HepG2 (cell line): ENCODE results near the gene RPTOR. TPM values are rescaled to one million over a fixed set of nuclear protein-coding genes. Genes with fewer than 3 reads are reported as not detected.

Source experiments
- CHCHD3 ChIP-seq: sonication (generic); formaldehyde crosslinking; IDR thresholded peaks from 2 replicates; pipeline ENCODE4 v1.8.0; 2022; ENCODE audit warnings: mild to moderate bottlenecking, missing genetic modification reagents, moderate library complexity
- ERF ChIP-seq: IDR thresholded peaks from 2 replicates; pipeline ENCODE4 v1.6.1; 2018; ENCODE audit warnings: missing biosample characterization, missing genetic modification reagents
- ONECUT2 ChIP-seq: sonication (generic); formaldehyde crosslinking; IDR thresholded peaks from 2 replicates; pipeline ENCODE4 v1.4.0; 2020; ENCODE audit warnings: missing genetic modification reagents
- PHF8 ChIP-seq: sonication (generic); formaldehyde crosslinking; IDR thresholded peaks from 2 replicates; pipeline ENCODE4 v1.5.0; 2020; ENCODE audit warnings: missing genetic modification reagents
- RXRA ChIP-seq: sonication (generic); formaldehyde crosslinking; IDR thresholded peaks from 2 replicates; pipeline ENCODE4 v1.5.1; 2020; ENCODE audit warnings: missing genetic modification reagents
- SP2 ChIP-seq: sonication (generic); formaldehyde crosslinking; IDR thresholded peaks from 2 replicates; pipeline ENCODE4 v1.5.1; 2020; ENCODE audit warnings: mild to moderate bottlenecking, missing genetic modification reagents
- SP5 ChIP-seq: IDR thresholded peaks from 2 replicates; pipeline ENCODE4 v1.6.1; 2016; ENCODE audit warnings: low read depth, borderline replicate concordance
- U2AF1 ChIP-seq: fragments of 200-400 bp; formaldehyde crosslinking; optimal IDR thresholded peaks from 2 replicates; pipeline ENCODE3; 2017; ENCODE audit warnings: mild to moderate bottlenecking, low read depth, low read length
- ZNF282 ChIP-seq: fragments of 450-650 bp; IDR thresholded peaks from 2 replicates; pipeline ENCODE4 v1.6.1; 2018; ENCODE audit not compliant: partially characterized antibody
- ZNF343 ChIP-seq: sonication (generic); formaldehyde crosslinking; IDR thresholded peaks from 2 replicates; pipeline ENCODE4 v1.4.0; 2020; ENCODE audit warnings: mild to moderate bottlenecking, missing genetic modification reagents
- polyA plus RNA-seq, 8 experiments: library from polyadenylated mRNA; depleted of rRNA in 3 of 8; stranded (reverse) in 7 of 8; unstranded in 1 of 8; fragments of >200 nt; fragmentation: Illumina TruSeq in 4 of 8; extraction: Trizol in 4 of 8; gene quantifications; 2 replicates each; pipeline versions ENCODE4 v1.2.1 to v1.2.3, GENCODE V29; 2011 to 2016; ENCODE audit warnings: low read depth in 4 of 8, missing spikeins in 1 of 8, mixed read lengths in 1 of 8; ENCODE audit not compliant: insufficient read depth in 1 of 8
- total RNA-seq, 5 experiments: library from RNA; depleted of rRNA; stranded (reverse); fragments of >200 nt; fragmentation: Illumina TruSeq; extraction: Trizol; gene quantifications; 2 replicates each; pipeline ENCODE4 v1.2.3, GENCODE V29; 2016; ENCODE audit warnings: low read depth in 1 of 5
- TF ChIP-seq, protein P1 (sequence below): sonication (generic); formaldehyde crosslinking; IDR thresholded peaks from 2 replicates; pipeline ENCODE4 v1.8.1; 2023; ENCODE audit warnings: missing genetic modification reagents, inconsistent platforms, borderline replicate concordance
- TF ChIP-seq, protein P2 (sequence below): sonication (generic); formaldehyde crosslinking; IDR thresholded peaks from 2 replicates; pipeline ENCODE4 v1.9.0; 2021; ENCODE audit warnings: missing genetic modification reagents, borderline replicate concordance
- TF ChIP-seq, protein P3 (sequence below): sonication (generic); formaldehyde crosslinking; IDR thresholded peaks from 2 replicates; pipeline ENCODE4 v1.5.0; 2020; ENCODE audit warnings: mild to moderate bottlenecking, missing genetic modification reagents, moderate library complexity
- TF ChIP-seq, protein P4 (sequence below): sonication (generic); formaldehyde crosslinking; IDR thresholded peaks from 2 replicates; pipeline ENCODE4 v1.5.0; 2020; ENCODE audit warnings: missing genetic modification reagents
- TF ChIP-seq, protein P5 (sequence below): sonication (generic); formaldehyde crosslinking; IDR thresholded peaks from 2 replicates; pipeline ENCODE4 v1.4.0; 2020; ENCODE audit warnings: mild to moderate bottlenecking, missing genetic modification reagents
- TF ChIP-seq, protein P6 (sequence below): sonication (generic); formaldehyde crosslinking; IDR thresholded peaks from 2 replicates; pipeline ENCODE4 v1.4.0; 2020; ENCODE audit warnings: missing genetic modification reagents

RPTOR gene
- total and polyA plus RNA-seq, 2 of the 13 experiments (the other 11 are each of a cell fraction or from before 2014, with no cell fraction given): 6.6 to 25.3 TPM

DNA sequence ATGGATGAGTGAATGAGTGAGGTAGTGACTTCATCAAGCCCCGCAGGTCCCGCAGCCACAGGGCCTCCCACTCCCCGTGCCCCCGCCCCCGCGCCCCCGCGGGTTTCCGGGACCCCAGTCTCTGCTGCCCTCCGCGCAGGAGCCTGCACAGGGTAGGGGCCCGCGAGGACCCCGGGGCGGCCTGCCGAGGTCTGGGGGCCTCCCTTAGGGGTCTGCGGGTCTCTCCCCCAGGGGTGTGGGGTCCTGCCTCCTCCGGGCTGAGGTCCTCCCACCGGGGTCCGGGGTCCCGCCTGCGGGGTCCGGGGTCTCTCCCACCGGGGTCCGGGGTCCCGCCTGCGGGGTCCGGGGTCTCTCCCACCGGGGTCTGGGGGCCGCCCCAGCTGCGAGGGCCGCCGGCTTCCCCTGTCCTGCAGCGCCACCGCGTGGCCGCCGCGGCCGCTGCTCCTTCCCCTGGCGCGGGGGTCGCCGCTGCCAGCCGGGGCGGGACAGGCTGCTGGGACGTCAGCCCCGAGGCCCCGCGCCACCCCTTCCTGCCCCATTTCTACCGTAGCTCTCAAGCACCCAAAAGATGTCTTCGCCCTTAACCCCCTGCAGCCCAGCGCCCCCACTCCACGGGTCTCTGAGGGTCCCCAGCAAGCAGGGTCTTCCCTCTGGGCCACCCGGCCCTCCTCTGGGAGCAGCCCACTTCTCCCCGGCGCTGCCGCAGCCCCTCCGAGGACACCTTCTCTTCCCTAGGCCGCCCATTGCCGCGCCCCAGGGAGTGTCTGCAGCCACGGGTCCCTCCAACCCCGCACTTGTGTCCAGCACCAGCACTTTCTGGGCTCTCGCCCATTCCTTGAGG is 436.6 kb downstream of the RPTOR start (continued):
- TF ChIP-seq ZNF282: no peak
- no peak for TF ChIP-seq ONECUT2 (CRISPR knock-in tag)
- TF ChIP-seq SP5: no peak
- no peak for TF ChIP-seq ZNF343 (CRISPR knock-in tag)
- no peak for TF ChIP-seq CHCHD3 (CRISPR knock-in tag)
- no peak for TF ChIP-seq U2AF1
- TF ChIP-seq ERF (CRISPR knock-in tag): no peak
- TF ChIP-seq, protein P1, sequence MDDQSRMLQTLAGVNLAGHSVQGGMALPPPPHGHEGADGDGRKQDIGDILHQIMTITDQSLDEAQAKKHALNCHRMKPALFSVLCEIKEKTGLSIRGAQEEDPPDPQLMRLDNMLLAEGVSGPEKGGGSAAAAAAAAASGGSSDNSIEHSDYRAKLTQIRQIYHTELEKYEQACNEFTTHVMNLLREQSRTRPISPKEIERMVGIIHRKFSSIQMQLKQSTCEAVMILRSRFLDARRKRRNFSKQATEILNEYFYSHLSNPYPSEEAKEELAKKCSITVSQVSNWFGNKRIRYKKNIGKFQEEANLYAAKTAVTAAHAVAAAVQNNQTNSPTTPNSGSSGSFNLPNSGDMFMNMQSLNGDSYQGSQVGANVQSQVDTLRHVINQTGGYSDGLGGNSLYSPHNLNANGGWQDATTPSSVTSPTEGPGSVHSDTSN: no peak
- TF ChIP-seq, protein P2, sequence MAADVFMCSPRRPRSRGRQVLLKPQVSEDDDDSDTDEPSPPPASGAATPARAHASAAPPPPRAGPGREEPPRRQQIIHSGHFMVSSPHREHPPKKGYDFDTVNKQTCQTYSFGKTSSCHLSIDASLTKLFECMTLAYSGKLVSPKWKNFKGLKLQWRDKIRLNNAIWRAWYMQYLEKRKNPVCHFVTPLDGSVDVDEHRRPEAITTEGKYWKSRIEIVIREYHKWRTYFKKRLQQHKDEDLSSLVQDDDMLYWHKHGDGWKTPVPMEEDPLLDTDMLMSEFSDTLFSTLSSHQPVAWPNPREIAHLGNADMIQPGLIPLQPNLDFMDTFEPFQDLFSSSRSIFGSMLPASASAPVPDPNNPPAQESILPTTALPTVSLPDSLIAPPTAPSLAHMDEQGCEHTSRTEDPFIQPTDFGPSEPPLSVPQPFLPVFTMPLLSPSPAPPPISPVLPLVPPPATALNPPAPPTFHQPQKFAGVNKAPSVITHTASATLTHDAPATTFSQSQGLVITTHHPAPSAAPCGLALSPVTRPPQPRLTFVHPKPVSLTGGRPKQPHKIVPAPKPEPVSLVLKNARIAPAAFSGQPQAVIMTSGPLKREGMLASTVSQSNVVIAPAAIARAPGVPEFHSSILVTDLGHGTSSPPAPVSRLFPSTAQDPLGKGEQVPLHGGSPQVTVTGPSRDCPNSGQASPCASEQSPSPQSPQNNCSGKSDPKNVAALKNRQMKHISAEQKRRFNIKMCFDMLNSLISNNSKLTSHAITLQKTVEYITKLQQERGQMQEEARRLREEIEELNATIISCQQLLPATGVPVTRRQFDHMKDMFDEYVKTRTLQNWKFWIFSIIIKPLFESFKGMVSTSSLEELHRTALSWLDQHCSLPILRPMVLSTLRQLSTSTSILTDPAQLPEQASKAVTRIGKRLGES (CRISPR knock-in tag): no peak
- TF ChIP-seq, protein P3, sequence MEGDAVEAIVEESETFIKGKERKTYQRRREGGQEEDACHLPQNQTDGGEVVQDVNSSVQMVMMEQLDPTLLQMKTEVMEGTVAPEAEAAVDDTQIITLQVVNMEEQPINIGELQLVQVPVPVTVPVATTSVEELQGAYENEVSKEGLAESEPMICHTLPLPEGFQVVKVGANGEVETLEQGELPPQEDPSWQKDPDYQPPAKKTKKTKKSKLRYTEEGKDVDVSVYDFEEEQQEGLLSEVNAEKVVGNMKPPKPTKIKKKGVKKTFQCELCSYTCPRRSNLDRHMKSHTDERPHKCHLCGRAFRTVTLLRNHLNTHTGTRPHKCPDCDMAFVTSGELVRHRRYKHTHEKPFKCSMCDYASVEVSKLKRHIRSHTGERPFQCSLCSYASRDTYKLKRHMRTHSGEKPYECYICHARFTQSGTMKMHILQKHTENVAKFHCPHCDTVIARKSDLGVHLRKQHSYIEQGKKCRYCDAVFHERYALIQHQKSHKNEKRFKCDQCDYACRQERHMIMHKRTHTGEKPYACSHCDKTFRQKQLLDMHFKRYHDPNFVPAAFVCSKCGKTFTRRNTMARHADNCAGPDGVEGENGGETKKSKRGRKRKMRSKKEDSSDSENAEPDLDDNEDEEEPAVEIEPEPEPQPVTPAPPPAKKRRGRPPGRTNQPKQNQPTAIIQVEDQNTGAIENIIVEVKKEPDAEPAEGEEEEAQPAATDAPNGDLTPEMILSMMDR (CRISPR knock-in tag): peak; percentile 73
- no peak for TF ChIP-seq SP2
- TF ChIP-seq PHF8: no peak
- TF ChIP-seq, protein P4, sequence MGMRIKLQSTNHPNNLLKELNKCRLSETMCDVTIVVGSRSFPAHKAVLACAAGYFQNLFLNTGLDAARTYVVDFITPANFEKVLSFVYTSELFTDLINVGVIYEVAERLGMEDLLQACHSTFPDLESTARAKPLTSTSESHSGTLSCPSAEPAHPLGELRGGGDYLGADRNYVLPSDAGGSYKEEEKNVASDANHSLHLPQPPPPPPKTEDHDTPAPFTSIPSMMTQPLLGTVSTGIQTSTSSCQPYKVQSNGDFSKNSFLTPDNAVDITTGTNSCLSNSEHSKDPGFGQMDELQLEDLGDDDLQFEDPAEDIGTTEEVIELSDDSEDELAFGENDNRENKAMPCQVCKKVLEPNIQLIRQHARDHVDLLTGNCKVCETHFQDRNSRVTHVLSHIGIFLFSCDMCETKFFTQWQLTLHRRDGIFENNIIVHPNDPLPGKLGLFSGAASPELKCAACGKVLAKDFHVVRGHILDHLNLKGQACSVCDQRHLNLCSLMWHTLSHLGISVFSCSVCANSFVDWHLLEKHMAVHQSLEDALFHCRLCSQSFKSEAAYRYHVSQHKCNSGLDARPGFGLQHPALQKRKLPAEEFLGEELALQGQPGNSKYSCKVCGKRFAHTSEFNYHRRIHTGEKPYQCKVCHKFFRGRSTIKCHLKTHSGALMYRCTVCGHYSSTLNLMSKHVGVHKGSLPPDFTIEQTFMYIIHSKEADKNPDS (CRISPR knock-in tag): no peak
- TF ChIP-seq, protein P5, sequence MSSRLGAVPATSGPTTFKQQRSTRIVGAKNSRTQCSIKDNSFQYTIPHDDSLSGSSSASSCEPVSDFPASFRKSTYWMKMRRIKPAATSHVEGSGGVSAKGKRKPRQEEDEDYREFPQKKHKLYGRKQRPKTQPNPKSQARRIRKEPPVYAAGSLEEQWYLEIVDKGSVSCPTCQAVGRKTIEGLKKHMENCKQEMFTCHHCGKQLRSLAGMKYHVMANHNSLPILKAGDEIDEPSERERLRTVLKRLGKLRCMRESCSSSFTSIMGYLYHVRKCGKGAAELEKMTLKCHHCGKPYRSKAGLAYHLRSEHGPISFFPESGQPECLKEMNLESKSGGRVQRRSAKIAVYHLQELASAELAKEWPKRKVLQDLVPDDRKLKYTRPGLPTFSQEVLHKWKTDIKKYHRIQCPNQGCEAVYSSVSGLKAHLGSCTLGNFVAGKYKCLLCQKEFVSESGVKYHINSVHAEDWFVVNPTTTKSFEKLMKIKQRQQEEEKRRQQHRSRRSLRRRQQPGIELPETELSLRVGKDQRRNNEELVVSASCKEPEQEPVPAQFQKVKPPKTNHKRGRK (CRISPR knock-in tag): no peak
- TF ChIP-seq, protein P6, sequence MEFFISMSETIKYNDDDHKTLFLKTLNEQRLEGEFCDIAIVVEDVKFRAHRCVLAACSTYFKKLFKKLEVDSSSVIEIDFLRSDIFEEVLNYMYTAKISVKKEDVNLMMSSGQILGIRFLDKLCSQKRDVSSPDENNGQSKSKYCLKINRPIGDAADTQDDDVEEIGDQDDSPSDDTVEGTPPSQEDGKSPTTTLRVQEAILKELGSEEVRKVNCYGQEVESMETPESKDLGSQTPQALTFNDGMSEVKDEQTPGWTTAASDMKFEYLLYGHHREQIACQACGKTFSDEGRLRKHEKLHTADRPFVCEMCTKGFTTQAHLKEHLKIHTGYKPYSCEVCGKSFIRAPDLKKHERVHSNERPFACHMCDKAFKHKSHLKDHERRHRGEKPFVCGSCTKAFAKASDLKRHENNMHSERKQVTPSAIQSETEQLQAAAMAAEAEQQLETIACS (CRISPR knock-in tag): no peak
- TF ChIP-seq RXRA: no peak; the same call in 1 of the 2 replicates
